Activated CD8-positive, alpha-beta T cell treated with anti-CD3 and anti-CD28 coated beads for 36 hours (primary cell): ENCODE results near the gene SPDYE6. TPM values are rescaled to one million over a fixed set of nuclear protein-coding genes. Genes with fewer than 3 reads are reported as not detected.

Experiments used
- ATAC-seq: fragments of 200-7000 bp; cut with Tn5 transposase; one replicate; pipeline ENCODE4 v1.10.0; 2021; ENCODE audit warnings: mild to moderate bottlenecking, moderate library complexity
- CTCF ChIA-PET: fragments of 350-600 bp; sonication (Branson Sonifier 250); formaldehyde crosslinking; loops from one replicate; lab custom pipeline; 2021; ENCODE audit warnings: antibody characterized with exemption; lab: Charles Lee
- POLR2A ChIA-PET: fragments of 350-600 bp; sonication (Branson Sonifier 250); formaldehyde crosslinking; loops from one replicate; lab custom pipeline; 2021; ENCODE audit warnings: antibody characterized with exemption; lab: Charles Lee
- DNase-seq: peaks from one replicate; pipeline ENCODE4 v3.0.0-alpha.2; 2020
- H3K27ac Mint-ChIP-seq: one replicate; pipeline ENCODE4 v1.8.0; 2021; ENCODE audit warnings: mild to moderate bottlenecking, mixed read lengths
- H3K27me3 Mint-ChIP-seq: one replicate; pipeline ENCODE4 v1.8.0; 2021; ENCODE audit warnings: mixed read lengths
- H3K36me3 Mint-ChIP-seq: one replicate; pipeline ENCODE4 v1.8.0; 2021; ENCODE audit warnings: low read depth, mixed read lengths
- H3K4me1 Mint-ChIP-seq: one replicate; pipeline ENCODE4 v1.8.0; 2021; ENCODE audit warnings: low read depth, mixed read lengths
- H3K4me3 Mint-ChIP-seq: one replicate; pipeline ENCODE4 v1.8.0; 2021; ENCODE audit warnings: mild to moderate bottlenecking, moderate library complexity, mixed read lengths
- H3K9me3 Mint-ChIP-seq: one replicate; pipeline ENCODE4 v1.8.0; 2021; ENCODE audit warnings: mixed read lengths
- CTCF ChIP-seq: fragments of 200-600 bp; IDR thresholded peaks from one replicate; pipeline ENCODE4 v1.8.0; 2022; ENCODE audit warnings: antibody characterized with exemption, mild to moderate bottlenecking
- intact Hi-C: fragments of 100-400 bp; cut with micrococcal nuclease; formaldehyde crosslinking; loops from one replicate; pipeline ENCODE4 v1.10.0; 2022
- total RNA-seq, 2 experiments: library from RNA; stranded (reverse); gene quantifications; one replicate each; pipeline ENCODE4 v1.2.3, GENCODE V29; 2021

SPDYE6 gene
- total RNA-seq, 2 experiments from 2014 or later = not detected

GRCh38 chr7:102306916-102307677 lies 49.1 kb downstream of the SPDYE6 start:
- Mint-ChIP-seq H3K27me3 (no peaks in the 10 kb centered on the region), H3K4me1 (peaks cover 10% of the 10 kb centered on the region), H3K9me3 (no peaks in the 10 kb centered on the region), H3K27ac (no peak overlapping the region), H3K36me3 (no peaks in the 10 kb centered on the region), H3K4me3 (no peak overlapping the region)
- TF ChIP-seq CTCF = no peak
- peak; percentile 51 for DNase-seq
- intact Hi-C loops = no loop called here
- ATAC-seq = peak; percentile 77
- ChIA-PET CTCF (no interaction called here), POLR2A (interaction anchor here (0.7 kb wide), 1 partner anchor 11 kb away, joined by 3 read pairs; no protein-coding TSS in a partner anchor)

DNA sequence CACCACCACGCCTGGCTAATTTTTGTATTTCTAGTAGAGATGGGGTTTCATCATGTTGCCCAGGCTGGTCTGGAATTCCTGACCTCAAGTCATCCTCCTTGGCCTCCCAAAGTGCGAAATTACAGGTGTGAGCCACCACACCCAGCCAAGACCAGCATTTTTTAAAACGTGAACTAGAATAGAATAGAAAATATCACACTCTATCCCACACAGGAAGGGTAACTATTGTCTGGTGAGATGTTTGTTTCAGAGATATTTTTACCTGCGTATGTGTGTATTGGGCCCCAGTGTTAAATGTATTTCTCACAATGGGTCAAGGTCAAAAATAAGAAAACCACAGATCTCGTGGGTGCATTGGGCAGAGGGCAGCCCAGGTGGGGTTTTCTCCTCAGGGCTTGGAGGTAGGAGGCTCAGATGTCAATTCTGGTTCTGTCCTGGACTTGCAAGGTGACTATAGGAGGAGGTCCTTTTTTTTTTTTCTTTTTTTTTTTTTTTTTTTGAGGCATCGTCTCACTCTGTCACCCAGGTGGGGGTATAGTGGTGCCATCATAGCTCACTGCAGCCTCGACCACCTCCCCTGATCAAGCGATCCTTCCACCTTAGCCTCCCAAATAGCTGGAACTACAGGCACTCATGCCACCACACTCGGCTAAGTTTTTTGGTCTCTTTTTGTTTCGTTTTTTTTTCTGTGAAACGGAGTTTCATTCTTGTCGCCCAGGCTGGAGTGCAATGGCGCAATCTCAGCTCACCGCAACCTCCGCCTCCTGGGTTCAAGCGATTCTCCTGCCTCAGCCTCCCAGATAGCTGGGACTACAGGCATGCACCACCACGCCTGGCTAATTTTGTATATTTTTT lies 50.6 kb downstream of the SPDYE6 start:
- ChIA-PET POLR2A (no interaction called here), CTCF (no interaction called here)
- TF ChIP-seq CTCF = no peak
- intact Hi-C loops = no loop called here
- Mint-ChIP-seq H3K27ac (peak overlapping the region; percentile 55), H3K4me3 (no peak overlapping the region), H3K4me1 (peaks cover 10% of the 10 kb centered on the region), H3K9me3 (no peaks in the 10 kb centered on the region), H3K27me3 (no peaks in the 10 kb centered on the region), H3K36me3 (no peaks in the 10 kb centered on the region)
- ATAC-seq (no peak), DNase-seq (no peak)

GRCh38 chr7:102304668-102305067 lies 51.6 kb downstream of the SPDYE6 start:
- no peak overlapping the region for H3K4me3 Mint-ChIP-seq
- ChIA-PET CTCF (no interaction called here), POLR2A (no interaction called here)
- peaks cover 10% of the 10 kb centered on the region for H3K4me1 Mint-ChIP-seq
- no peaks in the 10 kb centered on the region for H3K9me3 Mint-ChIP-seq
- no peaks in the 10 kb centered on the region for H3K27me3 Mint-ChIP-seq
- H3K36me3 Mint-ChIP-seq = no peaks in the 10 kb centered on the region
- no peak for TF ChIP-seq CTCF
- intact Hi-C loops = no loop called here
- no peak overlapping the region for H3K27ac Mint-ChIP-seq
- ATAC-seq (no peak), DNase-seq (no peak)

GRCh38 chr7:102303669-102304422 lies 52.4 kb downstream of the SPDYE6 start:
- no peak for DNase-seq
- intact Hi-C loops = no loop called here
- H3K27me3 Mint-ChIP-seq = no peaks in the 10 kb centered on the region
- ChIA-PET POLR2A (no interaction called here), CTCF (no interaction called here)
- H3K4me1 Mint-ChIP-seq = peaks cover 10% of the 10 kb centered on the region
- H3K27ac Mint-ChIP-seq = no peak overlapping the region
- ATAC-seq = no peak
- H3K9me3 Mint-ChIP-seq = no peaks in the 10 kb centered on the region
- H3K36me3 Mint-ChIP-seq = no peaks in the 10 kb centered on the region
- TF ChIP-seq CTCF = no peak
- H3K4me3 Mint-ChIP-seq = no peak overlapping the region
